Spinal cord (tissue), 10 donors: ENCODE data around the gene DAAM2. TPM values are rescaled to one million over a fixed set of nuclear protein-coding genes. Genes with fewer than 3 reads are reported as not detected.

Source experiments
- DNase-seq, 6 donors: peaks; one replicate each; pipeline versions ENCODE4 v3.0.0 to v3.0.0-alpha.2; 2013 to 2015; ENCODE audit warnings: low spot score in 6 of 6, low read depth in 4 of 6
- H3K27ac ChIP-seq: one replicate; pipeline ENCODE4 v1.5.1; 2013; ENCODE audit warnings: low read depth, low read length, control low read depth
- H3K27me3 ChIP-seq: one replicate; pipeline ENCODE4 v1.6.1; 2013; ENCODE audit warnings: low read length; ENCODE audit not compliant: control insufficient read depth, insufficient read depth
- H3K36me3 ChIP-seq: one replicate; pipeline ENCODE4 v1.6.1; 2013; ENCODE audit warnings: low read length; ENCODE audit not compliant: control insufficient read depth, insufficient read depth
- H3K4me1 ChIP-seq: one replicate; pipeline ENCODE4 v1.6.1; 2013; ENCODE audit warnings: low read length; ENCODE audit not compliant: control insufficient read depth, insufficient read depth
- H3K4me3 ChIP-seq: one replicate; pipeline ENCODE4 v1.5.1; 2013; ENCODE audit warnings: low read depth, low read length, control low read depth
- H3K9me3 ChIP-seq: one replicate; pipeline ENCODE4 v1.6.1; 2013; ENCODE audit warnings: low read length; ENCODE audit not compliant: control insufficient read depth, insufficient read depth
- WGBS: methylation state at CpG from one replicate; pipeline ENCODE4 v1.1.5; 2013; ENCODE audit warnings: missing lambda C conversion rate; ENCODE audit not compliant: insufficient coverage; 5-methylcytosine and 5-hydroxymethylcytosine counted together
- polyA plus RNA-seq, 2 donors: library from polyadenylated mRNA; unstranded; fragments of 120-200 nt; gene quantifications; one replicate each; pipeline ENCODE4 v1.2.1, GENCODE V29; 2013; ENCODE audit not compliant: insufficient read length in 2 of 2
- total RNA-seq, 2 donors: library from RNA; depleted of rRNA in 1 of 2; stranded (reverse); fragments of 120-200 nt in 1 of 2; fragments of >200 nt in 1 of 2; gene quantifications; one replicate each; pipeline versions ENCODE4 v1.2.3 to v1.2.4, GENCODE V29; 2013 to 2014
- donor health status: healthy.

The DAAM2 gene
- total and polyA plus RNA-seq, 4 donors = 79.5 to 159 (median 107) TPM

DNA sequence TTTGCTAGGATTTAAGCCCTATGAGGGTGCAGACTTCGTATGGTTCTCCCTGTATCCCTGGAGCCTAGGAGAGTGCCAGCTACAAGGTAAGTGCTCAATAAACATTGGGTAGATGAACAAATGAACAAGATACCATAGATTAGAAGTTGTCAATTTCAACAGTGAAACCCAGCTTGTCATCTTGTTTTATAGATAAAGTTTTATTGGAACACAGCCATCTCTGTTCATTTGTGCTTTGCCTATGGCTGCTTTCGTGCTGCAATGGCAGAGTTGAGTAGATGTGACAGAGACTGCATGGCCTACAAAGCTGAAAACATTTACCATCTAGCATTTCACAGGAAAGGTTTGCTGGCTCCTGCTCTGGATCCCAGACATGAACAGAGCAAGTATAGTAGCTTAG lies 5.6 kb downstream of the DAAM2 start:
- DNase-seq = no peak
- Histone ChIP-seq H3K9me3 (no peaks in the 10 kb centered on the region), H3K36me3 (no peaks in the 10 kb centered on the region), H3K4me1 (peaks cover 16% of the 10 kb centered on the region), H3K27me3 (no peaks in the 10 kb centered on the region), H3K27ac (no peak overlapping the region), H3K4me3 (no peak overlapping the region)
- 100% methylated on average over 1 of the region's 2 CpGs for WGBS

DNA sequence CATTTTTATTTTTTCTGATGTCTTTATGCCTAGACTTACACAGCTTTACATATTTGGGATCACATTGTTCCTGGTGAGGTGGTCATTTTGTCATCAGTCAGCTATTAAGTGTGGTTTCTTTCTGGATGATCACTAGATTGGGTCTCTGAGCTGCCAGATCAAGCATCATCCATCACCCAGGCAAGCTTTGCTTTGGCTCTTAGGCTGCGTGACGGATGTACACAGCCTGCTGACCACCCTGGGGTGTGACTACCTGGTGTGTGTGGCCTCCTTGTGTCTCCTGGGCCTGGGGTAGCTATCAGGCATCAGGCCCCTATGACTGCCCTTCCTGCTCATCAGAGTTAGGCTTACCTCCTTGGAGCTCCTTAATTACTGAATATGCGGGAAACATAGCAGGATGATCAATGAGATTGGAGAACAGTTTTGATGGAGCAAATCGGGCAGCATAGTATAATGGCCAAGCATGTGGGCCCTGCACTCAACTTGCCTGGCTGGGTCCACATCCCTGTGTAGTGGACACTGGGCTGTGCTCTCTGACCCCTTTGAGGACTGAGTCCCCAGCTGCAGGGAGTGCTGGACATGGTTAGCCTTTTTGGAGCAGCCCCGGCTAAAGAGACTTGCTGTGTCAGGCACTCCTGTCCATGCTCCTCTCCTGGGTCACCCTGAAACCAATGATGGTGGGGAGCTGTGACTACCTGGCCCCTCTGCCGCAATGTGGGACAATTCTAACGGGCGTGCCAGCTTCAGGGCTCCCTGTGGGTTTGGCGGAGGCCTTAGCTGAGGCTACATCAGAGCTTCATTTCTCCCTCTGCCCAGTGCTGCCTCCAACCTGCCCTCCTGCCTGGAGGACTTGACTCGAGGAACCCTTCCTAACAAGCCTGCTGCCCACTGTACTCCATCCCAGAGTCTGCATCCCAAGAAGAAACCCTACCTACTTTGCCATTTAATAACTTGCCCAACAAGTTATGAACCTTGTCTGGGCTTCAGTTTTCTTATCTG lies 8.2 kb downstream of the DAAM2 start:
- DNase-seq = no peak
- Histone ChIP-seq H3K36me3 (no peaks in the 10 kb centered on the region), H3K9me3 (no peaks in the 10 kb centered on the region), H3K4me3 (no peak overlapping the region), H3K27me3 (no peaks in the 10 kb centered on the region), H3K4me1 (peaks cover 18% of the 10 kb centered on the region), H3K27ac (peak overlapping the region; percentile 20)
- WGBS = 92% methylated on average over 10 of the region's 10 CpGs

- H3K27me3 ChIP-seq = no peaks in the 10 kb centered on the region
- no peaks in the 10 kb centered on the region for H3K36me3 ChIP-seq
- H3K4me3 ChIP-seq = no peak overlapping the region
- H3K4me1 ChIP-seq = peaks cover 18% of the 10 kb centered on the region
- H3K9me3 ChIP-seq = no peaks in the 10 kb centered on the region
- no peak for DNase-seq
- WGBS = 29% methylated on average over 9 of the region's 11 CpGs
- peak overlapping the region; percentile 20 for H3K27ac ChIP-seq
Observed at GRCh38 chr6:39801456-39802251, 9.5 kb downstream of the DAAM2 start.

GRCh38 chr6:39803872-39804271 lies 11.7 kb downstream of the DAAM2 start:
- H3K4me3 ChIP-seq = no peak overlapping the region
- peaks cover 22% of the 10 kb centered on the region for H3K4me1 ChIP-seq
- H3K27ac ChIP-seq = no peak overlapping the region
- no peaks in the 10 kb centered on the region for H3K27me3 ChIP-seq
- no peaks in the 10 kb centered on the region for H3K9me3 ChIP-seq
- no peaks in the 10 kb centered on the region for H3K36me3 ChIP-seq
- WGBS = no CpG with 5 or more reads among the region's 3 CpGs
- no peak for DNase-seq

GRCh38 chr6:39804466-39805065 lies 12.4 kb downstream of the DAAM2 start:
- Histone ChIP-seq H3K4me1 (peaks cover 24% of the 10 kb centered on the region), H3K27me3 (no peaks in the 10 kb centered on the region), H3K4me3 (no peak overlapping the region), H3K36me3 (no peaks in the 10 kb centered on the region), H3K9me3 (no peaks in the 10 kb centered on the region), H3K27ac (no peak overlapping the region)
- peak in 1 of 6 donors; percentile 62 for DNase-seq
- 69% methylated on average over 3 of the region's 5 CpGs for WGBS

DNA sequence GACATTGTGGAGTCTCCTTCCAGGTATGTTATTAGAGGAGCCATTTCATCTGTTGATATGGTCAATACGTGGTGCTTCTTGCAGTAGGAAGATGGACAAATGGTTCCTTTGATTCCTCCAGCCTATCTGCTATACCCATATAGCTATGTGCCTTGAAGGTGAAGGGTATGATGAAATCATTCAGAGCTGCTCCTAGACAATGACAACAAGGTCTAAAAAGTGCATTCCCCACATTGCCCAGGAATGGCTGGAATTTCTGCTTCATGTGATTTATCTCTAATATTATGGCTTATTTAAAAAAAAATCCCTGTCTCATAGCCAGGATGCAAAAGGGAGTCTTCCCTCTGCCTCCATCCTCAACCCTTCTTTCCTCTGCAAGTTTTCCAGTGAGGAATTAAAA lies 14.1 kb downstream of the DAAM2 start:
- Histone ChIP-seq H3K4me3 (no peak overlapping the region), H3K9me3 (no peaks in the 10 kb centered on the region), H3K27ac (no peak overlapping the region), H3K27me3 (no peaks in the 10 kb centered on the region), H3K4me1 (peaks cover 27% of the 10 kb centered on the region), H3K36me3 (no peaks in the 10 kb centered on the region)
- DNase-seq = no peak
- WGBS = no CpG with 5 or more reads among the region's 1 CpG

GRCh38 chr6:39808346-39808745 lies 16.2 kb downstream of the DAAM2 start:
- Histone ChIP-seq H3K36me3 (no peaks in the 10 kb centered on the region), H3K27ac (no peak overlapping the region), H3K9me3 (no peaks in the 10 kb centered on the region), H3K27me3 (no peaks in the 10 kb centered on the region), H3K4me3 (no peak overlapping the region), H3K4me1 (peaks cover 35% of the 10 kb centered on the region)
- WGBS = 40% methylated on average over 2 of the region's 3 CpGs
- no peak for DNase-seq

- no peak for DNase-seq
- no peaks in the 10 kb centered on the region for H3K36me3 ChIP-seq
- no peak overlapping the region for H3K4me3 ChIP-seq
- WGBS = 38% methylated on average over 4 of the region's 5 CpGs
- no peaks in the 10 kb centered on the region for H3K27me3 ChIP-seq
- H3K4me1 ChIP-seq = peaks cover 30% of the 10 kb centered on the region
- no peak overlapping the region for H3K27ac ChIP-seq
- H3K9me3 ChIP-seq = no peaks in the 10 kb centered on the region
Observed at GRCh38 chr6:39808964-39809363, 16.8 kb downstream of the DAAM2 start.

- Histone ChIP-seq H3K27ac (peak overlapping the region; percentile 34), H3K36me3 (no peaks in the 10 kb centered on the region), H3K4me3 (no peak overlapping the region), H3K27me3 (no peaks in the 10 kb centered on the region), H3K9me3 (no peaks in the 10 kb centered on the region), H3K4me1 (peaks cover 32% of the 10 kb centered on the region)
- DNase-seq = no peak
- 48% methylated on average over 3 of the region's 3 CpGs for WGBS
Observed at GRCh38 chr6:39811835-39812345, 19.7 kb downstream of the DAAM2 start.
